NB4 (cell line): Measurements from ENCODE around the gene FAM171A1.
"Not testable (repeated sequence)": the region's sequence is repeated elsewhere in the genome, so short reads cannot be mapped to it uniquely, and the experiment has no call there.

Source experiments
- POLR2A ChIP-seq: IDR thresholded peaks from 2 replicates; pipeline ENCODE4 v1.6.1; 2011; ENCODE audit warnings: mild to moderate bottlenecking; ENCODE audit not compliant: insufficient read length; ENCODE audit errors: extremely low read depth
- TF ChIP-seq, protein P1 (sequence below): IDR thresholded peaks from one replicate; pipeline ENCODE4 v1.5.1; 2012; ENCODE audit warnings: low read depth, low read length

DNA sequence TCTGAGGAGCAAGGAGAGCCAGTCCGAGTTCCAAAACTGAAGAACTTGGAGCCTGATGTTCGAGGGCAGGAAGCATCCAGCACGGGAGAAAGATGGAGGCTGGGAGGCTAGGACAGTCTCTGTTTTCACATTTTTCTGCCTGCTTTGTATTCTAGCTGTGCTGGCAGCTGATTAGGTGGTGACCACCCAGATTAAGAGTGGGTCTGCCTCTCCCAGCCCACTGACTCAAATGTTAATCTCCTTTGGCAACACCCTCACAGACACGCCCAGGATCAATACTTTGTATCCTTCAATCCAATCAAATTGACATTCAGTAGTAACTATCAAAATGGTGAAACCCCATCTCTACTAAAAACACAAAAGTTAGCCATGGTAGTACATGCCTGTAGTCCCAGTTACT lies 163.7 kb downstream of the FAM171A1 start:
- not testable (repeated sequence) for TF ChIP-seq POLR2A
- TF ChIP-seq, protein P1, sequence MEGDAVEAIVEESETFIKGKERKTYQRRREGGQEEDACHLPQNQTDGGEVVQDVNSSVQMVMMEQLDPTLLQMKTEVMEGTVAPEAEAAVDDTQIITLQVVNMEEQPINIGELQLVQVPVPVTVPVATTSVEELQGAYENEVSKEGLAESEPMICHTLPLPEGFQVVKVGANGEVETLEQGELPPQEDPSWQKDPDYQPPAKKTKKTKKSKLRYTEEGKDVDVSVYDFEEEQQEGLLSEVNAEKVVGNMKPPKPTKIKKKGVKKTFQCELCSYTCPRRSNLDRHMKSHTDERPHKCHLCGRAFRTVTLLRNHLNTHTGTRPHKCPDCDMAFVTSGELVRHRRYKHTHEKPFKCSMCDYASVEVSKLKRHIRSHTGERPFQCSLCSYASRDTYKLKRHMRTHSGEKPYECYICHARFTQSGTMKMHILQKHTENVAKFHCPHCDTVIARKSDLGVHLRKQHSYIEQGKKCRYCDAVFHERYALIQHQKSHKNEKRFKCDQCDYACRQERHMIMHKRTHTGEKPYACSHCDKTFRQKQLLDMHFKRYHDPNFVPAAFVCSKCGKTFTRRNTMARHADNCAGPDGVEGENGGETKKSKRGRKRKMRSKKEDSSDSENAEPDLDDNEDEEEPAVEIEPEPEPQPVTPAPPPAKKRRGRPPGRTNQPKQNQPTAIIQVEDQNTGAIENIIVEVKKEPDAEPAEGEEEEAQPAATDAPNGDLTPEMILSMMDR: not testable (repeated sequence)
